HCT116 (cell line): Measurements from ENCODE around the gene COL8A2.

Experiments
- EZH2 ChIP-seq: fragments of 200-600 bp; sonication (generic); IDR thresholded peaks from 2 replicates; pipeline ENCODE4 v1.6.1; 2017; ENCODE audit warnings: antibody characterized with exemption, mixed run types
- POLR2A ChIP-seq: IDR thresholded peaks from 2 replicates; pipeline ENCODE4 v1.7.0; 2011; ENCODE audit warnings: borderline replicate concordance; ENCODE audit not compliant: insufficient read depth, insufficient read length; ENCODE audit errors: extremely low read depth
- POLR2AphosphoS5 ChIP-seq: IDR thresholded peaks from 2 replicates; pipeline ENCODE4 v1.6.1; 2011; ENCODE audit warnings: mild to moderate bottlenecking, low read depth, low read length, moderate library complexity
- YY1 ChIP-seq: IDR thresholded peaks from 2 replicates; pipeline ENCODE4 v1.6.1; 2011; ENCODE audit warnings: low read length, low read depth, moderate library complexity, mild to moderate bottlenecking; ENCODE audit not compliant: insufficient replicate concordance; ENCODE audit errors: extremely low read depth
- ZFX ChIP-seq: fragments of 450-650 bp; IDR thresholded peaks from 2 replicates; pipeline ENCODE4 v1.6.1; 2017
- TF ChIP-seq, protein P1 (sequence below), 3 experiments: fragments of 200-600 bp in 1 of 3; sonication (generic) in 1 of 3; IDR thresholded peaks in 2 of 3; conservative IDR thresholded peaks in 1 of 3; 2 replicates each; pipeline ENCODE4 v1.5.1; 2012 to 2017; ENCODE audit warnings: low read depth in 2 of 3, low read length in 2 of 3, antibody characterized with exemption in 1 of 3, borderline replicate concordance in 1 of 3, control low read depth in 1 of 3, mild to moderate bottlenecking in 1 of 3, mixed read lengths in 1 of 3, mixed run types in 1 of 3, moderate library complexity in 1 of 3; ENCODE audit not compliant: insufficient read depth in 1 of 3

DNA sequence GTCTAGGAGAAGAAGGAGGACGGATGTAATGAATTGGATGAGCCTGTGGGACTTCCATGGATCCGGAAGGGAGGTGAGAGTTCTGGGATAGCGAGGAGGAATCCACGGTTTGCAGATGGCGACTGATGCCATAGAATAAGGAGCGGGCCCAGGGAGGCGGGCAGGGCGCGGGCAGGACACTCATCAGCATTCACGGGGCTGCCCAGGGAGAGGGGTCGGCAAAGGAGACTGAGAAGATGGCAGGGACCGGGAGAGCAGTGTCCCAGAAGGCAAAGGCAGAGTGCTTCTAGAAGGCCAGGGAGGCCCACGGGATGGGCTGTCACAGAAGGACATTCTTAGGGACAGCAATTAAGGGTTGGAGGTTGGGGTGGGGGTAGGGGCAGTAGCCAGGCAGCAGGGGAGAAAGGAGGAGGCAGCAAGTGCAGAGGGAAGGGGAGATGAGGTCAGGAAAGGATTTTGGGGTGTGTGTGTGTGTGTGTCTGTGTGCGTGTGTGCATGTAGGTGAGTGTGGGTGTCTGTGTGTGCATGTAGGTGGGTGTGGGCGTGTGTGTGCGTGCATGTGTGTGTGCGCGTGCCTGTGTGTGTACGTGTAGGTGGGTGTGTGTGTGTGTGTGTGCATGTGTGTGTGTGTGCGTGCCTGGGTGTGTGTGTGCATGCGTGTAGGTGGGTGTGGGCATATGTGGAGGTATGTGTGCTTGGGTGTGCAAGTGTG is 1.1 kb upstream of the COL8A2 start:
- TF ChIP-seq POLR2AphosphoS5 (no peak), ZFX (no peak), YY1 (no peak), POLR2A (no peak), EZH2 (no peak)
- TF ChIP-seq, protein P1, sequence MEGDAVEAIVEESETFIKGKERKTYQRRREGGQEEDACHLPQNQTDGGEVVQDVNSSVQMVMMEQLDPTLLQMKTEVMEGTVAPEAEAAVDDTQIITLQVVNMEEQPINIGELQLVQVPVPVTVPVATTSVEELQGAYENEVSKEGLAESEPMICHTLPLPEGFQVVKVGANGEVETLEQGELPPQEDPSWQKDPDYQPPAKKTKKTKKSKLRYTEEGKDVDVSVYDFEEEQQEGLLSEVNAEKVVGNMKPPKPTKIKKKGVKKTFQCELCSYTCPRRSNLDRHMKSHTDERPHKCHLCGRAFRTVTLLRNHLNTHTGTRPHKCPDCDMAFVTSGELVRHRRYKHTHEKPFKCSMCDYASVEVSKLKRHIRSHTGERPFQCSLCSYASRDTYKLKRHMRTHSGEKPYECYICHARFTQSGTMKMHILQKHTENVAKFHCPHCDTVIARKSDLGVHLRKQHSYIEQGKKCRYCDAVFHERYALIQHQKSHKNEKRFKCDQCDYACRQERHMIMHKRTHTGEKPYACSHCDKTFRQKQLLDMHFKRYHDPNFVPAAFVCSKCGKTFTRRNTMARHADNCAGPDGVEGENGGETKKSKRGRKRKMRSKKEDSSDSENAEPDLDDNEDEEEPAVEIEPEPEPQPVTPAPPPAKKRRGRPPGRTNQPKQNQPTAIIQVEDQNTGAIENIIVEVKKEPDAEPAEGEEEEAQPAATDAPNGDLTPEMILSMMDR (IDR thresholded peaks at IDR 0.05 in 2 of 3, conservative IDR thresholded peaks at IDR 0.05 in 1 of 3; ENCODE audit: borderline replicate concordance in 1 of 3, insufficient read depth in 1 of 3, low read depth in 2 of 3, low read length in 2 of 3), result no peak
